Kidney (tissue), 14 donors: ENCODE results near the gene CD244. TPM values are rescaled to one million over a fixed set of nuclear protein-coding genes. Genes with fewer than 3 reads are reported as not detected.

Source experiments
- DNase-seq, 5 donors: peaks; one replicate each; pipeline ENCODE4 v3.0.0-alpha.2; 2013 to 2020
- FAIRE-seq: peaks from 2 replicates; lab custom pipeline; 2012; peaks lifted over from hg19 to GRCh38; lab: Jason Lieb, UNC
- H3K27ac ChIP-seq, 2 donors: one replicate each; pipeline ENCODE4 v1.7.0; 2013; ENCODE audit warnings: low read depth in 2 of 2, low read length in 2 of 2, inconsistent platforms in 1 of 2
- H3K27me3 ChIP-seq: one replicate; pipeline ENCODE4 v1.7.1; 2013; ENCODE audit warnings: low read length, inconsistent platforms; ENCODE audit not compliant: control insufficient read depth, insufficient read depth
- H3K36me3 ChIP-seq, 3 donors: one replicate each; pipeline versions ENCODE4 v1.7.0 to v1.7.1; 2013; ENCODE audit warnings: low read length in 3 of 3, control low read depth in 1 of 3, inconsistent platforms in 1 of 3; ENCODE audit not compliant: insufficient read depth in 3 of 3, control insufficient read depth in 2 of 3
- H3K4me1 ChIP-seq, 3 donors: one replicate each; pipeline versions ENCODE4 v1.7.0 to v1.7.1; 2013; ENCODE audit warnings: low read length in 3 of 3, inconsistent platforms in 1 of 3, low read depth in 1 of 3; ENCODE audit not compliant: control insufficient read depth in 2 of 3, insufficient read depth in 2 of 3
- H3K4me3 ChIP-seq, 3 donors: one replicate each; pipeline versions ENCODE4 v1.7.0 to v1.8.1; 2013; ENCODE audit warnings: low read length in 3 of 3, control low read depth in 1 of 3, inconsistent platforms in 1 of 3
- H3K9ac ChIP-seq, 3 donors: one replicate each; pipeline versions ENCODE4 v1.7.0 to v1.7.1; 2013; ENCODE audit warnings: low read length in 3 of 3, control low read depth in 1 of 3, inconsistent platforms in 1 of 3
- H3K9me3 ChIP-seq, 3 donors: one replicate each; pipeline versions ENCODE4 v1.7.0 to v1.7.1; 2013; ENCODE audit warnings: low read length in 3 of 3, control low read depth in 1 of 3, inconsistent platforms in 1 of 3; ENCODE audit not compliant: control insufficient read depth in 2 of 3, insufficient read depth in 1 of 3
- CTCF ChIP-seq: IDR thresholded peaks from 3 replicates; pipeline ENCODE4 v1.5.1; 2012; ENCODE audit warnings: mild to moderate bottlenecking, moderate library complexity, borderline replicate concordance; ENCODE audit not compliant: insufficient read depth; ENCODE audit errors: extremely low read depth
- intact Hi-C: fragments of 100-400 bp; cut with DNase I; formaldehyde crosslinking; loops from one replicate; pipeline ENCODE4 v1.11.1; 2022
- polyA plus RNA-seq: library from polyadenylated mRNA; stranded (reverse); fragments of 350-450 nt; fragmentation: Illumina TruSeq; extraction: RNeasy Lipid Tissue Mini Kit (QIAGEN cat#74804); gene quantifications from one replicate; pipeline ENCODE4 v1.2.3, GENCODE V29; 2014; ENCODE audit warnings: low read depth, low replicate concordance; ENCODE audit not compliant: insufficient read depth
- total RNA-seq: library from RNA; stranded (reverse); fragmentation: NEBNext Ultra II Directional; extraction: Animal tissue kit (Norgen Biotek cat#: 25700); gene quantifications from one replicate; pipeline ENCODE4 v1.2.1, GENCODE V29; 2021
- donor health status: control.
- donor health status: control.
- donor health status: control.
- donor health status: control.
- donor health status: control.
- donor health status: DM: yes; HTN: yes; CAD: no.
- donor health status: Normal renal cell carcinoma (clear cell type).

CD244 gene
- total and polyA plus RNA-seq, 2 donors from 2014 or later = 0.15 to 1.8 TPM

GRCh38 chr1:160806109-160806665, 56.5 kb downstream of the CD244 start:
- no peak for DNase-seq
- no peaks in the 10 kb centered on the region for H3K36me3 ChIP-seq
- no peak for TF ChIP-seq CTCF
- peaks cover 0 to 8% (median 0%) of the 10 kb centered on the region in 3 donors for H3K9me3 ChIP-seq
- no peak for FAIRE-seq
- no peaks in the 10 kb centered on the region for H3K27me3 ChIP-seq
- no peak overlapping the region for H3K27ac ChIP-seq
- H3K4me1 ChIP-seq = no peaks in the 10 kb centered on the region
- H3K4me3 ChIP-seq = no peak overlapping the region
- intact Hi-C loops = no loop called here
- H3K9ac ChIP-seq = no peak overlapping the region

GRCh38 chr1:160801836-160802580, 60.7 kb downstream of the CD244 start:
- FAIRE-seq (no peak), DNase-seq (no peak)
- no peaks in the 10 kb centered on the region for H3K36me3 ChIP-seq
- TF ChIP-seq CTCF = no peak
- no peak overlapping the region for H3K9ac ChIP-seq
- H3K4me3 ChIP-seq = no peak overlapping the region
- intact Hi-C loops = no loop called here
- peaks cover 0 to 4% (median 0%) of the 10 kb centered on the region in 3 donors for H3K9me3 ChIP-seq
- H3K27me3 ChIP-seq = no peaks in the 10 kb centered on the region
- no peak overlapping the region for H3K27ac ChIP-seq
- no peaks in the 10 kb centered on the region for H3K4me1 ChIP-seq

- intact Hi-C loops = no loop called here
- FAIRE-seq = no peak
Observed at GRCh38 chr1:160800645-160801408, 61.9 kb downstream of the CD244 start.

More at GRCh38 chr1:160800645-160801408, 61.9 kb downstream of the CD244 start:
- H3K9me3 ChIP-seq = no peaks in the 10 kb centered on the region
- no peaks in the 10 kb centered on the region for H3K27me3 ChIP-seq
- no peak overlapping the region for H3K9ac ChIP-seq
- no peak for DNase-seq
- H3K27ac ChIP-seq = no peak overlapping the region
- no peaks in the 10 kb centered on the region for H3K4me1 ChIP-seq
- no peak for TF ChIP-seq CTCF
- no peak overlapping the region for H3K4me3 ChIP-seq
- H3K36me3 ChIP-seq = no peaks in the 10 kb centered on the region
